HepG2 (cell line): ENCODE results near the gene BMPR2. TPM values are rescaled to one million over a fixed set of nuclear protein-coding genes. Genes with fewer than 3 reads are reported as not detected.

Experiments used
- ATAC-seq: fragments of 200-7000 bp; cut with Tn5 transposase; 3 replicates; pipeline ENCODE4 v1.9.1; 2020; ENCODE audit warnings: mild to moderate bottlenecking, moderate library complexity
- BruUV-seq: library from RNA; stranded (reverse); fragments of 400-500 nt; replicated peaks from 2 replicates; lab custom pipeline; 2021; lab: Mats Ljungman, UMichigan
- CTCF ChIA-PET: fragments of 300-600 bp; formaldehyde crosslinking; extraction: SDS; loops from one replicate; lab custom pipeline; 2021; ENCODE audit warnings: low total read pairs, inconsistent platforms, low intra/inter-chr PET ratio; lab: Yijun Ruan, JAX
- POLR2A ChIA-PET: fragments of 350-600 bp; sonication (Branson Sonifier 250); formaldehyde crosslinking; loops from one replicate; lab custom pipeline; 2020; ENCODE audit warnings: antibody characterized with exemption, inconsistent platforms; lab: Yijun Ruan, JAX
- DNase-seq: peaks from one replicate; pipeline ENCODE4 v3.0.0-alpha.2; 2015; ENCODE audit warnings: low spot score
- FAIRE-seq: peaks from 3 replicates; lab custom pipeline; 2011; peaks lifted over from hg19 to GRCh38; lab: Jason Lieb, UNC
- H2AFZ ChIP-seq: one replicate; pipeline ENCODE4 v1.6.1; 2011; ENCODE audit warnings: low read length, inconsistent platforms
- H3K27ac ChIP-seq: fragments of 300-600 bp; 3 replicates; pipeline ENCODE4 v1.8.0; 2011; ENCODE audit warnings: mixed run types, mild to moderate bottlenecking, mixed read lengths, low read length, inconsistent platforms; ENCODE audit not compliant: insufficient read depth; ENCODE audit errors: extremely low read length
- H3K27me3 ChIP-seq, 2 experiments: fragments of 200-600 bp in 1 of 2; 2 replicates in 1 of 2; 3 replicates in 1 of 2; pipeline versions ENCODE4 v1.6.0 to v1.8.0; 2011; ENCODE audit warnings: low read length in 2 of 2, mild to moderate bottlenecking in 2 of 2, moderate library complexity in 2 of 2, inconsistent platforms in 1 of 2; ENCODE audit not compliant: insufficient read depth in 2 of 2, control insufficient read depth in 1 of 2
- H3K36me3 ChIP-seq, 2 experiments: fragments of 200-600 bp in 1 of 2; replicated peaks in 1 of 2; 2 replicates in 1 of 2; 3 replicates in 1 of 2; pipeline versions ENCODE4 v1.5.1 to v1.8.0; 2011; ENCODE audit warnings: low read length in 2 of 2, inconsistent platforms in 1 of 2; ENCODE audit not compliant: insufficient read depth in 2 of 2, control insufficient read depth in 1 of 2
- H3K4me1 ChIP-seq: 2 replicates; pipeline ENCODE4 v1.5.1; 2012; ENCODE audit warnings: low read length, inconsistent platforms; ENCODE audit not compliant: insufficient read depth
- H3K4me2 ChIP-seq: 2 replicates; pipeline ENCODE4 v1.6.0; 2011; ENCODE audit warnings: low read depth, low read length, inconsistent platforms
- H3K4me3 ChIP-seq, 3 experiments: fragments of 200-600 bp in 1 of 3; sonication (generic), shearing (Covaris generic) in 1 of 3; replicated peaks in 1 of 3; 2 replicates each; pipeline ENCODE4 v1.5.1; 2011 to 2016; ENCODE audit warnings: low read length in 3 of 3, inconsistent platforms in 2 of 3, low read depth in 2 of 3, mild to moderate bottlenecking in 2 of 3, control low read depth in 1 of 3, mixed read lengths in 1 of 3; ENCODE audit not compliant: insufficient read depth in 1 of 3
- H3K79me2 ChIP-seq: one replicate; pipeline ENCODE4 v1.6.1; 2011; ENCODE audit warnings: low read length, inconsistent platforms; ENCODE audit not compliant: insufficient read depth
- H3K9ac ChIP-seq: 2 replicates; pipeline ENCODE4 v1.6.0; 2011; ENCODE audit warnings: mild to moderate bottlenecking, low read depth, low read length, inconsistent platforms; ENCODE audit not compliant: insufficient read depth
- H3K9me3 ChIP-seq: 2 replicates; pipeline ENCODE4 v1.5.1; 2012; ENCODE audit warnings: mild to moderate bottlenecking, low read length
- H4K20me1 ChIP-seq: 2 replicates; pipeline ENCODE4 v1.6.0; 2011; ENCODE audit warnings: inconsistent platforms, mild to moderate bottlenecking, low read length, moderate library complexity; ENCODE audit not compliant: insufficient read depth
- CEBPB ChIP-seq: IDR thresholded peaks from 2 replicates; pipeline ENCODE4 v1.6.1; 2011; ENCODE audit warnings: low read depth, low read length, improper control_type of control experiment, borderline replicate concordance
- MTF2 ChIP-seq: sonication (generic); formaldehyde crosslinking; IDR thresholded peaks from 2 replicates; pipeline ENCODE4 v1.5.0; 2020; ENCODE audit warnings: missing genetic modification reagents, borderline replicate concordance
- RARA ChIP-seq: IDR thresholded peaks from 2 replicates; pipeline ENCODE4 v1.6.1; 2016; ENCODE audit warnings: missing genetic modification reagents, missing compliant biosample characterization
- WGBS: methylation state at CpG from one replicate; pipeline ENCODE4 v1.1.6; 2017; ENCODE audit warnings: low lambda C conversion rate; 5-methylcytosine and 5-hydroxymethylcytosine counted together
- in situ Hi-C: cut with HindIII; loops from 2 replicates; pipeline ENCODE4 v1.10.0; 2017; ENCODE audit warnings: low pct_unique_long_range_greater_than_20kb; ENCODE audit not compliant: extremely low pct_ligation_motif_present
- intact Hi-C: fragments of 100-400 bp; cut with micrococcal nuclease; formaldehyde crosslinking; loops from one replicate; pipeline ENCODE4 v1.10.0; 2022; ENCODE audit not compliant: unreplicated experiment
- polyA plus RNA-seq, 8 experiments: library from polyadenylated mRNA; depleted of rRNA in 3 of 8; stranded (reverse) in 7 of 8; unstranded in 1 of 8; fragments of >200 nt; fragmentation: Illumina TruSeq in 4 of 8; extraction: Trizol in 4 of 8; gene quantifications; 2 replicates each; pipeline versions ENCODE4 v1.2.1 to v1.2.3, GENCODE V29; 2011 to 2016; ENCODE audit warnings: low read depth in 4 of 8, missing spikeins in 1 of 8, mixed read lengths in 1 of 8; ENCODE audit not compliant: insufficient read depth in 1 of 8
- total RNA-seq, 5 experiments: library from RNA; depleted of rRNA; stranded (reverse); fragments of >200 nt; fragmentation: Illumina TruSeq; extraction: Trizol; gene quantifications; 2 replicates each; pipeline ENCODE4 v1.2.3, GENCODE V29; 2016; ENCODE audit warnings: low read depth in 1 of 5
- TF ChIP-seq, protein P1 (sequence below): sonication (generic); formaldehyde crosslinking; IDR thresholded peaks from one replicate; pipeline ENCODE4 v1.5.1; 2020; ENCODE audit warnings: mild to moderate bottlenecking, missing genetic modification reagents; ENCODE audit errors: not compliant biosample characterization

Gene BMPR2
- total and polyA plus RNA-seq, 2 of the 13 experiments (the other 11 are each of a cell fraction or from before 2014, with no cell fraction given): 5.5 to 10.3 TPM

DNA sequence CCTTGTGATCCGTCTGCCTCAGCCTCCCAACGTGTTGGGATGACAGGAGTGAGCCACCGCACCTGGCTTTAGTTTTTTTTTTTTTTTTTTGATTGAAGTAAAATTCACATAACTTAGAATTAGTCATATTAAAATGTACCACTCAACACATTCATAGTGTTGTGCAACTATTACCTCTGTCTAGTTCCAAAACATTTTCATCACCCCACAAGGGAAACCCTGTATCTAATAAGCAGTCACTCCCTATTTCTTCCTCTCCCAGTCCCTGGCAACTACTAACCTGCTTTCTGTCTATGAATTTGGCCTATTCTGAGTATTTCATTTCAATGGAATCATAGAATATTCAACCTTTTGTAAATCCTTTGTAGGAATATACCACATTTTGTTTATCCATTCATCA, 134.8 kb downstream of the BMPR2 start:
- H3K79me2 ChIP-seq: no peaks in the 10 kb centered on the region
- ATAC-seq: no peak
- CTCF ChIA-PET: no interaction called here
- WGBS: 99% methylated on average over 3 of the region's 3 CpGs
- TF ChIP-seq, protein P1, sequence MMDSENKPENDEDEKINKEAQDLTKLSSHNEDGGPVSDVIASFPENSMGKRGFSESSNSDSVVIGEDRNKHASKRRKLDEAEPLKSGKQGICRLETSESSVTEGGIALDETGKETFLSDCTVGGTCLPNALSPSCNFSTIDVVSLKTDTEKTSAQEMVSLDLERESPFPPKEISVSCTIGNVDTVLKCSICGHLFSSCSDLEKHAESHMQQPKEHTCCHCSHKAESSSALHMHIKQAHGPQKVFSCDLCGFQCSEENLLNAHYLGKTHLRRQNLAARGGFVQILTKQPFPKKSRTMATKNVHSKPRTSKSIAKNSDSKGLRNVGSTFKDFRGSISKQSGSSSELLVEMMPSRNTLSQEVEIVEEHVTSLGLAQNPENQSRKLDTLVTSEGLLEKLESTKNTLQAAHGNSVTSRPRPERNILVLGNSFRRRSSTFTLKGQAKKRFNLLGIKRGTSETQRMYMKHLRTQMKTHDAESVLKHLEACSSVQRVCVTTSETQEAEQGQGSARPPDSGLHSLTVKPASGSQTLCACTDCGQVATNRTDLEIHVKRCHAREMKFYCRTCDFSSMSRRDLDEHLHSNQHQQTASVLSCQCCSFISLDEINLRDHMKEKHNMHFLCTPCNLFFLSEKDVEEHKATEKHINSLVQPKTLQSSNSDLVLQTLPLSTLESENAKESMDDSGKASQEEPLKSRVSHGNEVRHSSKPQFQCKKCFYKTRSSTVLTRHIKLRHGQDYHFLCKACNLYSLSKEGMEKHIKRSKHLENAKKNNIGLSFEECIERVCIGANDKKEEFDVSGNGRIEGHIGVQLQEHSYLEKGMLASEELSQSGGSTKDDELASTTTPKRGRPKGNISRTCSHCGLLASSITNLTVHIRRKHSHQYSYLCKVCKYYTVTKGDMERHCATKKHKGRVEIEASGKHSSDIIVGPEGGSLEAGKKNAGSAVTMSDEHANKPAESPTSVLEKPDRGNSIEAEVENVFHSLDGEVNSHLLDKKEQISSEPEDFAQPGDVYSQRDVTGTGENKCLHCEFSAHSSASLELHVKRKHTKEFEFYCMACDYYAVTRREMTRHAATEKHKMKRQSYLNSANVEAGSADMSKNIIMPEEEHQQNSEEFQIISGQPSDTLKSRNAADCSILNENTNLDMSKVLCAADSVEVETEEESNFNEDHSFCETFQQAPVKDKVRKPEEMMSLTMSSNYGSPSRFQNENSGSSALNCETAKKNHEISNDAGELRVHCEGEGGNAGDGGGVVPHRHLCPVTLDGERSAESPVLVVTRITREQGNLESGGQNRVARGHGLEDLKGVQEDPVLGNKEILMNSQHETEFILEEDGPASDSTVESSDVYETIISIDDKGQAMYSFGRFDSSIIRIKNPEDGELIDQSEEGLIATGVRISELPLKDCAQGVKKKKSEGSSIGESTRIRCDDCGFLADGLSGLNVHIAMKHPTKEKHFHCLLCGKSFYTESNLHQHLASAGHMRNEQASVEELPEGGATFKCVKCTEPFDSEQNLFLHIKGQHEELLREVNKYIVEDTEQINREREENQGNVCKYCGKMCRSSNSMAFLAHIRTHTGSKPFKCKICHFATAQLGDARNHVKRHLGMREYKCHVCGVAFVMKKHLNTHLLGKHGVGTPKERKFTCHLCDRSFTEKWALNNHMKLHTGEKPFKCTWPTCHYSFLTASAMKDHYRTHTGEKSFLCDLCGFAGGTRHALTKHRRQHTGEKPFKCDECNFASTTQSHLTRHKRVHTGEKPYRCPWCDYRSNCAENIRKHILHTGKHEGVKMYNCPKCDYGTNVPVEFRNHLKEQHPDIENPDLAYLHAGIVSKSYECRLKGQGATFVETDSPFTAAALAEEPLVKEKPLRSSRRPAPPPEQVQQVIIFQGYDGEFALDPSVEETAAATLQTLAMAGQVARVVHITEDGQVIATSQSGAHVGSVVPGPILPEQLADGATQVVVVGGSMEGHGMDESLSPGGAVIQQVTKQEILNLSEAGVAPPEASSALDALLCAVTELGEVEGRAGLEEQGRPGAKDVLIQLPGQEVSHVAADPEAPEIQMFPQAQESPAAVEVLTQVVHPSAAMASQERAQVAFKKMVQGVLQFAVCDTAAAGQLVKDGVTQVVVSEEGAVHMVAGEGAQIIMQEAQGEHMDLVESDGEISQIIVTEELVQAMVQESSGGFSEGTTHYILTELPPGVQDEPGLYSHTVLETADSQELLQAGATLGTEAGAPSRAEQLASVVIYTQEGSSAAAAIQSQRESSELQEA: no peak
- TF ChIP-seq RARA: no peak
- peak; percentile 25; the same call in 1 of the 2 replicates for TF ChIP-seq CEBPB
- no peak for TF ChIP-seq MTF2
- TF ChIP-seq, all 625 proteins: peak for 1
- FAIRE-seq (no peak), DNase-seq (no peak)
- Histone ChIP-seq H3K4me3 (no peak overlapping the region), H3K9me3 (no peaks in the 10 kb centered on the region), H3K27ac (no peak overlapping the region), H2AFZ (no peak overlapping the region), H3K9ac (no peak overlapping the region), H3K36me3 (peaks cover 0 to 5% of the 10 kb centered on the region in 2 experiments; a peak in 1 of 5 replicates), H4K20me1 (no peaks in the 10 kb centered on the region), H3K27me3 (no peaks in the 10 kb centered on the region), H3K4me1 (peaks cover 5% of the 10 kb centered on the region; the same call in 1 of the 2 replicates), H3K4me2 (no peak overlapping the region)
- BruUV-seq: no TSS peak
- POLR2A ChIA-PET: no interaction called here
- in situ Hi-C loops (no loop called here), intact Hi-C loops (no loop called here)
